NT2/D1 (cell line): ENCODE results near the gene TTYH3.

ENCODE experiments used
- DNase-seq: peaks from one replicate; pipeline ENCODE4 v3.0.0-alpha.2; 2011; ENCODE audit warnings: low read depth, low spot score
- H3K27me3 ChIP-seq: 2 replicates; pipeline ENCODE4 v1.6.0; 2011; ENCODE audit warnings: mild to moderate bottlenecking; ENCODE audit not compliant: insufficient read length, insufficient read depth
- H3K36me3 ChIP-seq: 2 replicates; pipeline ENCODE4 v1.6.1; 2011; ENCODE audit warnings: mild to moderate bottlenecking, low read length, mixed read lengths; ENCODE audit not compliant: insufficient read depth, insufficient read length
- H3K4me1 ChIP-seq: 2 replicates; pipeline ENCODE4 v1.5.1; 2011; ENCODE audit not compliant: insufficient read depth, insufficient read length
- H3K4me3 ChIP-seq: 2 replicates; pipeline ENCODE4 v1.5.1; 2011; ENCODE audit warnings: low read depth; ENCODE audit not compliant: insufficient read length
- H3K9ac ChIP-seq: 2 replicates; pipeline ENCODE4 v1.6.0; 2011; ENCODE audit warnings: low read depth; ENCODE audit not compliant: insufficient read length
- H3K9me3 ChIP-seq: 2 replicates; pipeline ENCODE4 v1.5.1; 2011; ENCODE audit warnings: mild to moderate bottlenecking, low read length; ENCODE audit not compliant: insufficient read depth
- SUZ12 ChIP-seq: IDR thresholded peaks from 2 replicates; pipeline ENCODE4 v1.6.1; 2011; ENCODE audit not compliant: insufficient read length, insufficient read depth; ENCODE audit errors: extremely low read depth
- YY1 ChIP-seq: IDR thresholded peaks from 2 replicates; pipeline ENCODE4 v1.6.1; 2011; ENCODE audit not compliant: insufficient read length, insufficient read depth
- ZNF274 ChIP-seq: IDR thresholded peaks from 2 replicates; pipeline ENCODE4 v1.6.1; 2011; ENCODE audit warnings: mild to moderate bottlenecking, low read depth, low read length

The TTYH3 gene

GRCh38 chr7:2647594-2648172 lies 15.9 kb downstream of the TTYH3 start:
- H3K4me1 ChIP-seq = peaks cover 38% of the 10 kb centered on the region
- H3K4me3 ChIP-seq = no peak overlapping the region
- H3K36me3 ChIP-seq = peaks cover 79% of the 10 kb centered on the region
- H3K9ac ChIP-seq = no peak overlapping the region
- no peaks in the 10 kb centered on the region for H3K27me3 ChIP-seq
- no peak for TF ChIP-seq YY1
- H3K9me3 ChIP-seq = no peaks in the 10 kb centered on the region
- no peak for DNase-seq

GRCh38 chr7:2649139-2649838 lies 17.5 kb downstream of the TTYH3 start:
- peaks cover 81% of the 10 kb centered on the region for H3K36me3 ChIP-seq

DNA sequence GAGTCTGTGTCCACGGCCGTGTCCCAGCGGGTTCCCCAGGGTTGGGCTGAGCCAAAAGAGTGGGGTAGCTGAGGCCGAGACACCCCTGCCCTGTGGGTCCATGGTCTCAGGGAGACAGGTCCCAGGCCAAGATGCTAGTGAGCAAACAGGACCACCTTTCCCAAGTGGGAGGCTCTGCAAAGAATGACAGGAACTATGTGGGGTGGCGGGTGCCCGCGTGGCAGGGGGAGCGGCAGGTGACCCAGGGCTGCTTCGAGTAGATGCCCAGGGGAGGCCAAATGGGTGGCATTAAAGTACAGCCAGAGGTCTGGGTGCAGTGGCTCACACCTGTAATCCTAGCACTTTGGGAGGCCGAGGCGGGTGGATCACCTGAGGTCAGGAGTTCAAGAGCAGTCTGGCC lies 18.2 kb downstream of the TTYH3 start:
- no peak for TF ChIP-seq SUZ12
- no peak for TF ChIP-seq ZNF274
- no peak for TF ChIP-seq YY1
- Histone ChIP-seq H3K27me3 (no peaks in the 10 kb centered on the region), H3K4me1 (peaks cover 26% of the 10 kb centered on the region), H3K36me3 (peaks cover 80% of the 10 kb centered on the region), H3K9me3 (no peaks in the 10 kb centered on the region), H3K9ac (no peak overlapping the region), H3K4me3 (no peak overlapping the region)
- DNase-seq = no peak

More at GRCh38 chr7:2649139-2649838, 17.5 kb downstream of the TTYH3 start:
- no peak for DNase-seq
- H3K9ac ChIP-seq = no peak overlapping the region
- TF ChIP-seq YY1 (no peak), ZNF274 (no peak), SUZ12 (no peak)
- H3K9me3 ChIP-seq = no peaks in the 10 kb centered on the region
- H3K4me1 ChIP-seq = peaks cover 32% of the 10 kb centered on the region
- H3K4me3 ChIP-seq = no peak overlapping the region
- no peaks in the 10 kb centered on the region for H3K27me3 ChIP-seq

- H3K9ac ChIP-seq = no peak overlapping the region
- H3K36me3 ChIP-seq = peaks cover 84% of the 10 kb centered on the region
- peaks cover 21% of the 10 kb centered on the region for H3K4me1 ChIP-seq
- no peak overlapping the region for H3K4me3 ChIP-seq
- no peaks in the 10 kb centered on the region for H3K27me3 ChIP-seq
- DNase-seq = no peak
- TF ChIP-seq SUZ12 (no peak), ZNF274 (no peak), YY1 (no peak)
- no peaks in the 10 kb centered on the region for H3K9me3 ChIP-seq
Observed at GRCh38 chr7:2650451-2650850, 18.7 kb downstream of the TTYH3 start.

GRCh38 chr7:2651336-2651735 lies 19.6 kb downstream of the TTYH3 start:
- Histone ChIP-seq H3K9ac (no peak overlapping the region), H3K4me1 (peaks cover 16% of the 10 kb centered on the region), H3K4me3 (no peak overlapping the region), H3K9me3 (no peaks in the 10 kb centered on the region), H3K36me3 (peaks cover 88% of the 10 kb centered on the region), H3K27me3 (no peaks in the 10 kb centered on the region)
- no peak for TF ChIP-seq YY1
- TF ChIP-seq ZNF274 = no peak
- no peak for TF ChIP-seq SUZ12
- no peak for DNase-seq

- Histone ChIP-seq H3K4me3 (no peak overlapping the region), H3K9ac (no peak overlapping the region), H3K4me1 (peaks cover 13% of the 10 kb centered on the region), H3K36me3 (peaks cover 89% of the 10 kb centered on the region), H3K9me3 (no peaks in the 10 kb centered on the region), H3K27me3 (no peaks in the 10 kb centered on the region)
- DNase-seq = no peak
- no peak for TF ChIP-seq YY1
- TF ChIP-seq SUZ12 = no peak
- no peak for TF ChIP-seq ZNF274
Observed at GRCh38 chr7:2651847-2652735, 20.3 kb downstream of the TTYH3 start.

DNA sequence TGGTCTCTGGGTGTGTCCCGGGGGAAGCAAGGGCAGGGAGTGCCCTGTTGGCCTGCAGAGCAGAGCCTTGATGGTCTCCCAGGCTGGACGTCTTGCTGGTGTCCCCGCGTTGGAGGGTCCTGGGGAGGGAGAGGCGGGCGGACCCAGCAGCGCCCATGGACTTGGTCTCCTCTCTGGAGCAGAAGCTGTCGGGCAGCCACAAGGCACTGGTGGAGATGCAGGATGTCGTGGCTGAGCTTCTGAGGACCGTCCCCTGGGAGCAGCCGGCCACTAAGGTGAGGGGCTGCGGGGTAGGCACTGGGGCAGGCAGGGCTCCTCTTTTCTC lies 20.9 kb downstream of the TTYH3 start:
- Histone ChIP-seq H3K4me1 (peaks cover 11% of the 10 kb centered on the region), H3K4me3 (no peak overlapping the region), H3K9ac (peak overlapping the region; percentile 9), H3K27me3 (no peaks in the 10 kb centered on the region), H3K9me3 (no peaks in the 10 kb centered on the region), H3K36me3 (peaks cover 89% of the 10 kb centered on the region)
- no peak for DNase-seq
- TF ChIP-seq ZNF274 (no peak), SUZ12 (no peak), YY1 (no peak)
